HepG2 (cell line): ENCODE measurements around the gene ZNF618. TPM values are rescaled to one million over a fixed set of nuclear protein-coding genes. Genes with fewer than 3 reads are reported as not detected.
A peak's percentile ranks its signal among the peaks of the same experiment; 100 is the strongest.

Source experiments
- ATF5 ChIP-seq: sonication (generic); formaldehyde crosslinking; IDR thresholded peaks from 2 replicates; pipeline ENCODE4 v1.4.0; 2020; ENCODE audit warnings: mild to moderate bottlenecking, low read depth, missing genetic modification reagents
- BCL6 ChIP-seq: IDR thresholded peaks from 2 replicates; pipeline ENCODE4 v1.6.1; 2016; ENCODE audit warnings: missing genetic modification reagents, missing compliant biosample characterization
- HNF4G ChIP-seq, 2 experiments: sonication (generic) in 1 of 2; formaldehyde crosslinking in 1 of 2; IDR thresholded peaks; 2 replicates each; pipeline versions ENCODE4 v1.4.0 to v1.6.1; 2011 to 2020; ENCODE audit warnings: borderline replicate concordance in 2 of 2, low read depth in 2 of 2, mild to moderate bottlenecking in 2 of 2, low read length in 1 of 2, missing genetic modification reagents in 1 of 2, moderate library complexity in 1 of 2
- KLF12 ChIP-seq: sonication (generic); formaldehyde crosslinking; IDR thresholded peaks from 2 replicates; pipeline ENCODE4 v1.4.0; 2020; ENCODE audit warnings: missing genetic modification reagents, borderline replicate concordance
- MIER2 ChIP-seq: IDR thresholded peaks from 2 replicates; pipeline ENCODE4 v1.6.1; 2016; ENCODE audit warnings: missing biosample characterization, missing genetic modification reagents
- MIER3 ChIP-seq: IDR thresholded peaks from 2 replicates; pipeline ENCODE4 v1.6.1; 2016; ENCODE audit warnings: missing compliant biosample characterization, borderline replicate concordance
- MYNN ChIP-seq: sonication (generic); formaldehyde crosslinking; IDR thresholded peaks from 2 replicates; pipeline ENCODE4 v1.4.0; 2020; ENCODE audit warnings: mild to moderate bottlenecking, low read depth, missing genetic modification reagents
- NFIB ChIP-seq: sonication (generic); formaldehyde crosslinking; IDR thresholded peaks from 2 replicates; pipeline ENCODE4 v1.9.0; 2021; ENCODE audit warnings: missing genetic modification reagents, mild to moderate bottlenecking, borderline replicate concordance
- PRPF4 ChIP-seq: fragments of 200-400 bp; formaldehyde crosslinking; IDR thresholded peaks from 2 replicates; pipeline ENCODE4 v1.6.1; 2016; ENCODE audit warnings: low read length, low read depth; ENCODE audit not compliant: poor library complexity, severe bottlenecking
- RFXAP ChIP-seq: sonication (generic); formaldehyde crosslinking; IDR thresholded peaks from 2 replicates; pipeline ENCODE4 v1.4.0; 2020; ENCODE audit warnings: missing genetic modification reagents, borderline replicate concordance
- SIN3B ChIP-seq: fragments of 150-350 bp; IDR thresholded peaks from 2 replicates; pipeline ENCODE4 v1.6.1; 2014; ENCODE audit warnings: low read length
- ZBTB25 ChIP-seq: IDR thresholded peaks from 2 replicates; pipeline ENCODE4 v1.6.1; 2018; ENCODE audit warnings: missing genetic modification reagents
- ZNF207 ChIP-seq: fragments of 450-650 bp; IDR thresholded peaks from 2 replicates; pipeline ENCODE4 v1.6.1; 2016; ENCODE audit warnings: antibody characterized with exemption, borderline replicate concordance
- ZNF264 ChIP-seq: sonication (generic); formaldehyde crosslinking; IDR thresholded peaks from 2 replicates; pipeline ENCODE4 v1.4.0; 2020; ENCODE audit warnings: missing genetic modification reagents
- ZNF318 ChIP-seq: sonication (generic); formaldehyde crosslinking; IDR thresholded peaks from 2 replicates; pipeline ENCODE4 v1.4.0; 2020; ENCODE audit warnings: mild to moderate bottlenecking, missing genetic modification reagents
- ZNF331 ChIP-seq: sonication (generic); formaldehyde crosslinking; IDR thresholded peaks from 2 replicates; pipeline ENCODE4 v1.4.0; 2020; ENCODE audit warnings: missing genetic modification reagents
- ZNF468 ChIP-seq: sonication (generic); formaldehyde crosslinking; IDR thresholded peaks from 2 replicates; pipeline ENCODE4 v1.8.0; 2022; ENCODE audit warnings: mild to moderate bottlenecking, moderate library complexity, missing genetic modification reagents
- ZNF672 ChIP-seq: sonication (generic); formaldehyde crosslinking; IDR thresholded peaks from 2 replicates; pipeline ENCODE4 v1.8.1; 2022; ENCODE audit warnings: missing genetic modification reagents
- ZNF674 ChIP-seq: sonication (generic); formaldehyde crosslinking; IDR thresholded peaks from 2 replicates; pipeline ENCODE4 v1.5.0; 2020; ENCODE audit warnings: low read depth, mild to moderate bottlenecking, missing genetic modification reagents
- ZNF773 ChIP-seq: sonication (generic); formaldehyde crosslinking; IDR thresholded peaks from 2 replicates; pipeline ENCODE4 v1.4.0; 2020; ENCODE audit warnings: missing genetic modification reagents, borderline replicate concordance
- polyA plus RNA-seq, 8 experiments: library from polyadenylated mRNA; depleted of rRNA in 3 of 8; stranded (reverse) in 7 of 8; unstranded in 1 of 8; fragments of >200 nt; fragmentation: Illumina TruSeq in 4 of 8; extraction: Trizol in 4 of 8; gene quantifications; 2 replicates each; pipeline versions ENCODE4 v1.2.1 to v1.2.3, GENCODE V29; 2011 to 2016; ENCODE audit warnings: low read depth in 4 of 8, missing spikeins in 1 of 8, mixed read lengths in 1 of 8; ENCODE audit not compliant: insufficient read depth in 1 of 8
- total RNA-seq, 5 experiments: library from RNA; depleted of rRNA; stranded (reverse); fragments of >200 nt; fragmentation: Illumina TruSeq; extraction: Trizol; gene quantifications; 2 replicates each; pipeline ENCODE4 v1.2.3, GENCODE V29; 2016; ENCODE audit warnings: low read depth in 1 of 5

Gene ZNF618
- total and polyA plus RNA-seq, 2 of the 13 experiments (the other 11 are each of a cell fraction or from before 2014, with no cell fraction given) = 0.07 TPM

GRCh38 chr9:114078021-114078780 is 202.1 kb downstream of the ZNF618 start, which contains the start of gene AMBP (continued):
- TF ChIP-seq ATF5 (CRISPR knock-in tag) (no peak), SIN3B (0 out of 2 replicates have a peak, but pooled peaks have one; percentile 44), RFXAP (CRISPR knock-in tag) (peak; percentile 96), ZNF318 (CRISPR knock-in tag) (peak; percentile 25), MIER3 (CRISPR knock-in tag) (peak; percentile 69; the same call in 1 of the 2 replicates), ZBTB25 (CRISPR knock-in tag) (peak; percentile 90), NFIB (no peak), MIER2 (CRISPR knock-in tag) (peak; percentile 80), BCL6 (CRISPR knock-in tag) (peak; percentile 93), KLF12 (CRISPR knock-in tag) (peak; percentile 87; the same call in 1 of the 2 replicates), PRPF4 (no peak), ZNF264 (CRISPR knock-in tag) (peak; percentile 86; the same call in 1 of the 2 replicates), ZNF672 (CRISPR knock-in tag) (no peak), ZNF468 (CRISPR knock-in tag) (no peak), MYNN (no peak), HNF4G (IDR thresholded peaks at IDR 0.05; ENCODE audit: borderline replicate concordance, low read depth, low read length) (peak; percentile 91; the same call in 1 of the 2 replicates), HNF4G (CRISPR knock-in tag; IDR thresholded peaks at IDR 0.05; ENCODE audit: borderline replicate concordance, low read depth) (peak; percentile 93), ZNF674 (CRISPR knock-in tag) (no peak), ZNF773 (CRISPR knock-in tag) (0 out of 2 replicates have a peak, but pooled peaks have one; percentile 47), ZNF207 (no peak), ZNF331 (CRISPR knock-in tag) (peak; percentile 96)
